WTC11 (cell line): ENCODE results near the gene TNNT2.

Source experiments
- AFF4 ChIP-seq: sonication (generic); formaldehyde crosslinking; IDR thresholded peaks from 2 replicates; pipeline ENCODE4 v1.8.1; 2023; ENCODE audit warnings: mild to moderate bottlenecking, missing genetic modification reagents, borderline replicate concordance
- ARID4B ChIP-seq: sonication (generic); formaldehyde crosslinking; IDR thresholded peaks from 2 replicates; pipeline ENCODE4 v1.8.0; 2023; ENCODE audit warnings: missing genetic modification reagents, mild to moderate bottlenecking, borderline replicate concordance
- ATF3 ChIP-seq: sonication (generic); formaldehyde crosslinking; conservative IDR thresholded peaks from 2 replicates; pipeline ENCODE4 v1.8.1; 2022; ENCODE audit warnings: mild to moderate bottlenecking, missing genetic modification reagents
- ATF6 ChIP-seq: sonication (generic); formaldehyde crosslinking; IDR thresholded peaks from 2 replicates; pipeline ENCODE4 v1.8.1; 2023; ENCODE audit warnings: mild to moderate bottlenecking, missing genetic modification reagents
- CREM ChIP-seq: sonication (generic); formaldehyde crosslinking; IDR thresholded peaks from 2 replicates; pipeline ENCODE4 v1.8.1; 2022; ENCODE audit warnings: mild to moderate bottlenecking, missing genetic modification reagents, moderate library complexity
- CTCF ChIP-seq: fragments of 200-600 bp; IDR thresholded peaks from 2 replicates; pipeline ENCODE4 v1.8.0; 2022; ENCODE audit warnings: antibody characterized with exemption
- ELF4 ChIP-seq: sonication (generic); formaldehyde crosslinking; IDR thresholded peaks from 2 replicates; pipeline ENCODE4 v1.8.1; 2022; ENCODE audit warnings: low read depth, mild to moderate bottlenecking, moderate library complexity, missing genetic modification reagents
- FOXP4 ChIP-seq: sonication (generic); formaldehyde crosslinking; IDR thresholded peaks from 2 replicates; pipeline ENCODE4 v1.8.0; 2022; ENCODE audit warnings: mild to moderate bottlenecking, missing genetic modification reagents
- GABPB1 ChIP-seq: sonication (generic); formaldehyde crosslinking; IDR thresholded peaks from 2 replicates; pipeline ENCODE4 v1.8.1; 2023; ENCODE audit warnings: mild to moderate bottlenecking, missing genetic modification reagents
- MAX ChIP-seq: sonication (generic); formaldehyde crosslinking; IDR thresholded peaks from 2 replicates; pipeline ENCODE4 v1.8.0; 2022; ENCODE audit warnings: mild to moderate bottlenecking, missing genetic modification reagents
- TEAD4 ChIP-seq: sonication (generic); formaldehyde crosslinking; IDR thresholded peaks from 2 replicates; pipeline ENCODE4 v1.8.0; 2022; ENCODE audit warnings: mild to moderate bottlenecking, missing genetic modification reagents
- ZBTB43 ChIP-seq: sonication (generic); formaldehyde crosslinking; IDR thresholded peaks from 2 replicates; pipeline ENCODE4 v1.8.1; 2023; ENCODE audit warnings: mild to moderate bottlenecking, missing genetic modification reagents

- TF ChIP-seq MAX (CRISPR knock-in tag) (no peak), CTCF (no peak), AFF4 (CRISPR knock-in tag) (no peak), ELF4 (CRISPR knock-in tag) (no peak), ZBTB43 (CRISPR knock-in tag) (no peak), CREM (CRISPR knock-in tag) (no peak), TEAD4 (CRISPR knock-in tag) (no peak), FOXP4 (CRISPR knock-in tag) (no peak), GABPB1 (no peak), ARID4B (CRISPR knock-in tag) (no peak), ATF6 (CRISPR knock-in tag) (no peak), ATF3 (CRISPR knock-in tag) (no peak)
These were observed 45.5 kb downstream of the TNNT2 start for GRCh38 chr1:201332021-201332420.
